NCI-H1694 treated with DMSO at 0.1 percent for 48 hours (cell line): Measurements from ENCODE around the gene SLC35E4.
"Not testable (repeated sequence)": the region's sequence is repeated elsewhere in the genome, so short reads cannot be mapped to it uniquely, and the experiment has no call there.

Experiments
- DNase-seq: peaks from one replicate; lab custom pipeline; 2025; lab: John Stamatoyannopoulos, UW

SLC35E4 gene

DNA sequence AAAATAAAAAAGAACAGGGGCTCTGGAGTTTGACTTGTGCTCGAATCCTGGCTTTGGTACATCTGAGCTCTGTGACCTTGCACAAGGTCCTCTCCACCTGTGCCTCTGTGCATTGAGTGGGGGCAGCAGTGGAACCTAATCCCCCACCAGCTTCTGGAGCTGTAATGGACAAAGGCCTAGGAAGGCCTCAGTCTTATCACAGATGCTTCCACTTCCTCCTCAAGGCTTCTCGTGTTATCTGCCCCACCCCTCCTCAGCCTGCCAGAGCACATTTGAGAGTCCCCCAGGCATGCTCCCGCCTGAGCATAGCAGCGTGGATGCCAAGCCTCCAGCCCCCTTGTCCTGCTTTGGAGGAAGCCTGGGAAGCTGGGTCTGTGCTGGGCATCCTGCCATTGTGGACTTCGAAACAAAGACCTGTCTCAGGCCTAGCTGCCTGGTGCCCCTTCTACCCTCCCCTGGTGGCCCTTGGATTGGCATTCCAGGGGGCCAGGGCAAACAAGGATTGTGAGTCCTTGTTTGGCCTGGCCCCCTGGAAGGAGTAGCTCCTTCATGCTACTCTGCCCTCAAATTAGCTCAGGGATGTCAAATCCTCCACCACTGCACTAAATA is 15.0 kb downstream of the SLC35E4 start:
- no peak for DNase-seq

DNA sequence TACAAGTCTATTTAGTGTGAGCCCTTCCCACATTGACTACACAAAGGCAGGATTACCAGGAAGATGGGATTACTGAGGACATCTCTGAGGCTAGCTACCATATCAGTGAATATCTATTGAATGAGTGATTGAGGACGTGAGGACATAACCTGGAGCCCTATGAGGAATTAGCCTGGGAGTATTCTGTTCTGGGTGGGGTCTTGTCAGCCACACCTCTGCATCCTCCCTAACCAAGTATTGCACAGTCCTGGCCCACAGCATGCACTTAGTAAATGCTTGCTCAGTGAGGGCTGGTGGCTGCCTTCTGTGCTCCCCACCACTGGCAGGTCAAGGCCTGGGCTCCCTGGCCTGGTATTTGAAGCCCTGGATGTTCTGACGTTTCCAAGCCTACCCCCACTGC is 17.3 kb downstream of the SLC35E4 start:
- no peak for DNase-seq

DNA sequence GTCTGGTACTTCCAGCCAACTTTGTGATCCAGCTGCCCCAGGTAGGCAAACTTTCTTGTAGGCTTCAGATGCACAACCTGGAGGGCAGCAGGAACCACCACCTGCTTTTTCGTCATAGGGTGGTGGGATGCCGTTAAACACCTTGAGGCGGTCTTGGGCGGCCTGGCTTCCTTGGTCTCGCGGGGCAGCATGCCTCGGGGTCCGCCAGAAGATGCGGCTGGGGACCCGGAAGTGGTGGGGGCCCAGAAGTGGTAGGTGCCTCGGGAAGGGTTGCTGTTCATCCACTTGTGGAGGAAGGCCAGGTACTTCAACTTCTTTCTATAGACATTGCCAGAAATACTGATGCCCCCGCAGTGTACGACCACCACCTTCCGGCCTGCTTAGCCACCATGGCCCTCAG is 18.8 kb downstream of the SLC35E4 start:
- DNase-seq, result no peak

DNA sequence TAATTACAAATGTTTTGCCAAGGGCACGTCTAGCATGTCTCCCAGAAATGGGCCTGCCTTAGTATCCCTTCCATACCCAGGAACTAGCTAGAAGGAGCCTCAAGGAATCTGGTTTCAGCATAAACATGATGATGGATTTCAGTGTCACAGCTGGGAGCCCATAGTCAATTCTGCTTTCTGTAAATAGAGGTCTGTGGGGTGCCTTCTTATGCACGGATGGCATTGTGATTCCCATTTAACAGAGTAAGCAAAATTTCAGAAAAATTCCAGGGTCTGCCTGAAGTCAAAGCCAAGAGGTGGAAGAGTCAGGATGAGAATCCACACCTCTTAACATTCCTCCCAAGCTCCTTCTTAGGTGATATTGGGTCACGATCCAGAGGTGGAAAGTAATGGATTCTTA is 20.0 kb downstream of the SLC35E4 start:
- DNase-seq, result no peak

DNA sequence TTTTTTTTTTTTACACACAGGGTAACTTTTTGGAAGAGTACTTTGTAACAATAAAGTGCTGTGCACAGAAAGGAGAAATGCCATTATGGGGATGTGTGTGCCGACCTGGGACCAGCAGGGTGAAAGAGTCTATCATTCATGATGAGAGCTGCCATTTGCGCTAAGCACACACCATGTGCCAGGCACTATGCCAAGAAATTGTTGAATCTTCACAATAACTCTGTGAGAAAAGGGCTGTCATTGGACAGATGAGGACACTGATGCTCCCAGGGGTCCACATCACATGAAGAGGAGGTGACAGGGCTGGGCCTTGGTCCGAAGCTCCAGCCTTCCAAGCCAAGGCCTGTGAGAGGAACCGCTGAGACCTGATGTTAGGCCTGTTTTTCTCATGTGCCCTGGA is 26.5 kb downstream of the SLC35E4 start:
- DNase-seq, result no peak

DNA sequence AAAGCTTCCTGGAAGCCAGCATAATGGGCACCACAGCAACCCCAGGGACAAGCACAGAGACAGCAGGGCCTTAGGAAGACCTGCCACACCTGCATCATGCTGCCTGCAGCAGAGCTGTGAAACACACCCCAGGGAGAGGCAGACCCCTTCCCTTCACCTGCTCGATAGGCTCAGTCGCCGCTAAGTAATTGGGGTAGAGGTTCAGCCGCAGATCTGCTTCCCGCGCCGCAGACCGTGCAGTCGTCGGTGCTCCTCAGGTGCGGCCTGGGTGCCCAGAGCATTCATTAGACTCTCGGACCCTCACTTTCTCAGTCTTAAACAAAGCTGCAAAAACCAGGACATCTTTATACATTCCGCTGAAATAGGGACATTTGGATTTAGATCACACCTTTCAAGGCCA is 29.2 kb downstream of the SLC35E4 start:
- no peak for DNase-seq

DNA sequence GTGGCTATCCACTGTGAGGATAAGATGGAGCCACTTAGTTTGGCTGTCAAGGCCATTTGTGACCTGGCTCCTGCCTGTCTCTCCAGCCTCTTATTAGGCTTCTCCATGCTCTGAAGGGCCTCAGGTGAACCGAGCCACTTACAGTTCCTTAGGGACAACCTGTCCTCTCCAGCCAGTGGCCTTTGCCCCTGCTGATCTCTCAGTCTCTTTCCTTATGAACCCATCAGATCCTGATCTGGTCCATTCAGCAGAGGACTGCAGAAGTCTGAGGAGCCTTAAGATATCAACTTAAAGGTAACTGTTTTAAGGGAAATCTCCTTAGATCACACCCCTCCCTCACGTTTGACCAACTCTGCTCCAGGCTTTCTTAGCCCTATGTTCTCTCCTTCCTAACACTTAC is 29.7 kb downstream of the SLC35E4 start:
- no peak for DNase-seq

DNA sequence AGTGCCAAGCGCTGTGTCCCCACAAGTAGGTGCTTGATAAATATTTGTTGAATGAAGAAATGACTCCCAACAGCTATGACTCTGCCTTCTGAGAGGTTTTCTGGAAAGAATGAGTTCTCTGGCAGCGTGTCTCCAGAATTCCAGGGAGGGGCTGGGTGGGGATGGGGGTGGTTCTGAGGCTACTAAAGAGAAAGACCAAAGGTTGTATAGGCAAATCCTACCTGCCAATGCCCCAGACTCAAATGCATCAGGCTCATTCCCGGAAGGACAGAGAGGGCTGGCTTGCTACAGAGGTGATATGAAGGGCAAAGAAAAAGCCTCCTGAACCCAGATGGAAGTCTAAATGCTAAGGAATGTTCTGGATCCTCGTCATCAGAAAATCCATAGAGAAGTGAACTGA is 30.2 kb downstream of the SLC35E4 start:
- no peak for DNase-seq

DNA sequence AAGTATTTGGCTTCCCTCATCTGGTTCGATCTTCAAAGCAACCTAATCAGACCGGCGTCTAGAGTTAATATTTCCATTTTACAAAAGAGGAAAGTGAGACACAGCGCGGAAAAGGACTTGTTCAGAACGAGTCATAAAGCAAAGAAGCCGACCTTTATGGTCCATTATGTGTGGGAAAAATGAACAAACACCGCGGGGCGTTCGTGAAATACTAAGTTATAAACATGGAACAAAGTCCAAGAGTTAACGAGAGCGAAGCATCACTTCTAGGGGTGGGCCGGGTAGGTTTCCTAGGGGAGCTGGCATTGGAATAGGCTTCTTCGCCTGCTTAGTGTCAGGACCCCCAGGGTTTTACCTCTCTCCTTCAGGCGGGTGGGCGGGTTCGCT is 31.5 kb downstream of the SLC35E4 start:
- no peak for DNase-seq

DNA sequence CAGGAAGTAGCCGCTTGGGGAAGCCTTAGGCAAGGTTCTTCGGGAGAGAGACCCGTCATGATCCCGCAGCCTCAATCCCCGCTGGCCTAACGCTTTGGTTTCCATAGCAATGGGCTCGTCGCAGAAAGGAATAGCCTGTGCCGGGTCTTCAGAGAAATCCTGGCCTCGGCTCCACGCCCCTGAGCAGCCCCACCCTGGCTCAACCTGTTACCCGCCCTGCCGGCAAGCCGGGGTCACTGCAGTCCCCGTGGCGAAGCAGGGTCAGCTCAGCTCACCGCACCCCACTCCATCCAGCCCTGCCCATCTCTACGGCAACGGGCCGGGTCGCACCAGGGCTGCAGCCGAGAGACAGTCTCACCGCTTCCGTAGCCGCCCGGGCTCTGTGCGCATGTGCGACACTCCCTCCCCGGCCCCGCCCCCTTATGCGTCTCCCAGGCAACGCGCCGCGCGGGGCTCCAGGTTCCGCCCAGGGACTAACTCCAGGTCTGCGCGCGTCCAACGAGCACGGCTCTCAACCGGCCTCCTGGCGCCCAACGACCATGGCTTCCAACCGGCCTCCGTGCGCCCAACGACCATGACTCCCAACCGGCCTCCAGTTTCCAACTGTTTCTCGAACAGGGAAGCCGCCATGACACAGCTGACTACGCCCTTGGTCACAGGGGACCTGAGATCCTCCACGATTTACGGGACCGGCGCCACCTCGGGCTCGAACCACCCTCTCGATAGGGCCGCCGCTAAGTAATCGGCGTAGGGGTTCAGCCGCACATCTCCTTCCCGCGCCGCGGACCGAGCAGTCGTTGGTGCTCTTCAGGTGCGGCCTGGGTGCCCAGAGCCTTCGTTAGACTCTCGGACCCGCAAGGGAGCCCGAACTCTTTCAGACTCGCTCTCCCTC is 32.2 kb downstream of the SLC35E4 start, which contains the start of gene DUSP18:
TSS of gene DUSP18 (minus strand) at position 382 of the 892 bp plus-strand sequence. CDS start 3,872 bp downstream, outside the sequence.
- peak; percentile 62 for DNase-seq

DNA sequence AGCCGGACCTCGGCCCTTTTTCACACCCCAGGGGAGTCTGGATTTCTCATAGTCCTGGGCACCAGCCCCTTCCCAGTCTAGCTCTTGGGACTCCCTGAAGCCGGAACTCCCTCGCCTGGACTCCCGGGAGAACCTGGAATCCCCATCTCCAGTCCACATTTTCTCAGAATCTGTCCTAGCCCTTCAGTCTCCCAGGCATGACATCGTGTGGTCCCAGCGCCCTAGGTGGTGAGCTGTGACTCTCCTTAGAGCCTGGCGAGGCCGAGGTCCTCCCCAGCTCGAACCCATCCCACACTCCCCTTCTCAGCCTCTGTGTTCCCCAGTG is 32.8 kb downstream of the SLC35E4 start:
- DNase-seq, result no peak

DNA sequence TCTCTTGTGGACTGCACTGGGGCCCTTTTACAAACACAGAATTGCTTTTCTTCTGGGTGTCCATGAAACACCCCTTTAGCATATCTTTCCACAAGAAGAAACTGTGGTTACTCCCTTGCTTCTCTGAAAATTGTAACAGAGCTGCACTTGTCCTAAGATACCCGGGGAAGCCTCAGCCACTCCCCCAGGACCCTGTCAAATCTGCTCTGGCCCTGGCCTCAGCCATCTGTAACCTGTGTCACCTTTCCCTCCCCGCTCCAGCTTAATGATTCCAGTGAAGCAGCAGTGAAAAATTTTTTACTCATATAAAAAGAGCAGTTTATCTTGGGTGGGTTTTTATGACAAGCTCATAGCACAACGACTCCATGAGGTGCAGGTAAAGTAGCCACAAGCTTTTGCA is 35.5 kb downstream of the SLC35E4 start:
- no peak for DNase-seq

DNA sequence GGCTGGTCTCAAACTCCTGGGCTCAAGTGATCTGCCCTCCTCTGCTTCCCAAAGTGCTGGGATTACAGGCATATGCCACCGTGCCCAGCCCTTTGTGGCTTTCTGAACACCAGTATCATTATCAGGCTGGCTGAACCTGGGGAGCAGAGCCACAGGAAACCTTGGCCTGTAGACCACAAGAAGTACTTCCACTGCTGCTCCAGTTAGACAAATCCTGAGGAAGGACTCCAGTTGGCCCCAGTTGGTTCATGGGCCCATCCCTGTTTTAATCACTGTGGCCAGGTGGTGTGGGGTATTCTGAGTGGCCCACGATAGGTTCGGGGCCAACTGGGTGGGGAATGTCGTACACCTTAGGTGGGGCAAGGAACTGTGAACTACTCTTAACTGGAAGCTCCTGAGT is 37.6 kb downstream of the SLC35E4 start:
- DNase-seq, result no peak

DNA sequence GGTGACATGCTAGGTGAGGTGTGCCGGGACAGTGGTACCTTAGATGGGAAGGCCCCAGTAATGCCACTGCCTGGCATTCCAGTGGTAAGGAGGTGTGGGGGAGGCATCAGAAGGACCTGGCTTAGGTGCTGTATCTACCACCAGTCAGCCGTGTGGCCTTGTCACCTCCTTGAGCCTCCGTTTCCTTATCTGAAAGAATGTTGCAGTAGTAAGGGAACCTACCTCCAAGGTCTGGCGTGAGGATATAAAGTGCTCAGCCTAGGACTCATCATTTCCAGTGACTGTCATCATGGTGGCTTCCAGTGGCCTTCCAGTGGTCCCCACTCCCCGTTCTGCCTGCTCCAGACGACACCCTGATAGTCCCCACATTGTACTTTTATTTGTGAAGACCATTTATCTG is 38.9 kb downstream of the SLC35E4 start:
- DNase-seq, result no peak

DNA sequence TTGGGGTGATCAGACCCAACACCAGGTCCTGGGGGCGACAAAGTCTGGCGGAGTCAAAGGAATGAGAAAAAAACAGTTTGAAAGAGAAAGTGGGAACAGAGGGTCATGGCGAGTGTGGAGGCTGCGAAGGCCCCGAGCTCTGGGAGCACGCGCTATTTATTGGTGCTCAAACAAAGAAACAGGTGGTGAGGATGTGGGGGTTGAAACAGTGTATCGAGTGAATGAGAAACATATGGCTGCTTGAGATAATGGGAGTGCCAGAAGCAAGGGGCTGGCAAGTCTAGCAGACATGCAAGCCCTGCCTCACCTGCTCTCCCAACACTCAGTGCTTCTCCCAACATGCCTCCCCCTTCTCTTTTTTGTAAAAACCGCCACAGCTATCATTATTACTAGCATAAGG is 39.9 kb downstream of the SLC35E4 start:
- DNase-seq, result peak; percentile 36

DNA sequence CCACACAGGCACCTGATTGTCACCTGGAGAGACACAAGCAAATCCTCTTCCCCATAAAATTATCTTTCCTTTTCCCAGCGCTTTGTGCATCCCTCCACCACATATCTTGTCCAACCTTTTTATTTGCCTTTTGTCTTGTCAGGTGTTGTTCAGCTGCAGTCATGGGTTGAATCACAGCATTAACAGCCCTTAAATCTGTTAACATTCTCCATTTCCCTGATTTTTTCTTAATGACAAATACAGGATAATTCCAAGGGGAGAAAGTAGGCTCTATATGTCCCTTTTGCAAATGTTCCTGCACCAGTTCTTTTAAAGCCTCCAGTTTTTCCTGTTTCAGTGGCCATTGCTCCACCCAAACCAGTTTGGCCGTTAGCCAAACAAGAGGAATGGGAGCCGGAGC is 41.0 kb downstream of the SLC35E4 start:
- not testable (repeated sequence) for DNase-seq

DNA sequence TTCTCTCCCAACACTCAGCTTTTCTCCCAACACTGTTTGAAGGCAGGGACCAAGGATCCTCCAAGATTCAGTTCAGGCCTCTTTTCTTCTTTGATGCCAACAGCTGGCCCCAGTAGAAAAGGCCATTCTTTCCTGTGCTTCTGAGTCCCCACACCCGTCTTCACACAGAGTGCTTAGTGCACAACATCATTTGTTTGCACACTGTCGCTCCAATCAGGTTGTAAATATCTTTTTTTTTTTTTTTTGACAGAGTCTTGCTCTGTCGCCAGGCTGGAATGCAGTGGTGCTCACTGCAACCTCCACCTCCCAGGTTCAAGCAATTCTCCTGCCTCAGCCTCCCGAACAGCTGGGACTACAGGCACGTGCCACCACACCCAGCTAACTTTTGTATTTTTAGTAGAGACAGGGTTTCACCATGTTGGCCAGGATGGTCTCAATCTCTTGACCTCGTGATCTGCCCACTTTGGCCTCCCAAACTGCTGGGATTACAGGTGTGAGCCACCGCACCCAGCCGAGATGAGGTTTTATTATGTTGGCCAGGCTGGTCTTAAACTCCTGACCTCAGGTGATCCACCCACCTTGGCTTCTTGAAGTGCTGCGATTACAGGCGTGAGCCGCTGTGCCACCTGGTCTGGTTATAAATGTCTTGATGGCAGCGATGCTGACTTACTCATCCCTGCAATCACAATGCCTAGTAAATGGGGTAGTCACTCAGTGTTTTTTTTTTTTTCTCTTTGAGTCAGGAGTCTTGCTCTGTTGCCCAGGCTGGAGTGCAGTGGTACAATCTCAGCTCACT is 44.5 kb downstream of the SLC35E4 start:
- not testable (repeated sequence) for DNase-seq

DNA sequence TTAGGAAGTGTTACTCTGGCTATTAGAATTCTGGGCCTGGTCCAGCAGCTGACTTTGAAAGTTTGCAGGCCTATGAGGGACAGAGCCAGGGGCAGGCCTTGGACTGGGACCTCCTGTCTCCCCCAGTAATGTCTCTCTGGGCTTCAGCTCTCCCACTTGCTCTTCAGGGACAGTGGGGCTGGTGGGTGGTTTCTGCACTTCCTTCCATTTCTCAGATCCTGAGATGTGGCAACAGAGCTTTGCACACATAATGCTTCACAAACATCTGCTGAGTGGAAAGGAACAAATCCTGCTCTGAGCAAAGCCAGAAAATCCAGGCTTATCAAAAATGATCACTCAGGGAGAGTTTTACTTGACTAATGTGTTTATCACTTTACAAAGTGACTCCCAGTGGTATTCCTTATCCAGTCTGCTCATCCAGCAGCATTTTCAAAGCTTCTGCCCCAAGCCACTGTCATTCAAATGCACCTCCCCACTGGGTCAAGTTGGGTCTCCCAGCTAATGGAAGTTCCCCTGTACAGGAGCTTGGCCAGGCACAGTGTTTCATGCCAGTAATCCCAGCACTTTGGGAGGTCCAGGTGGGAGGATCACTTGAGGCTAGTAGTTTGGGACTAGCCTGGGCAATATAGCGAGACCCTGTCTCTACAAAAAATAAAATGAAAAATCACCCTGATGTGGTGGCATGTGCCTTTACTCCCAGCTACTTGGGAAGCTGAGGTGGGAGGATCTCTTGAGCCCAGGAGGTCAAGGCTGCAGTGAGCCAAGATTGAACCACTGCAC is 45.6 kb downstream of the SLC35E4 start:
- DNase-seq, result no peak

DNA sequence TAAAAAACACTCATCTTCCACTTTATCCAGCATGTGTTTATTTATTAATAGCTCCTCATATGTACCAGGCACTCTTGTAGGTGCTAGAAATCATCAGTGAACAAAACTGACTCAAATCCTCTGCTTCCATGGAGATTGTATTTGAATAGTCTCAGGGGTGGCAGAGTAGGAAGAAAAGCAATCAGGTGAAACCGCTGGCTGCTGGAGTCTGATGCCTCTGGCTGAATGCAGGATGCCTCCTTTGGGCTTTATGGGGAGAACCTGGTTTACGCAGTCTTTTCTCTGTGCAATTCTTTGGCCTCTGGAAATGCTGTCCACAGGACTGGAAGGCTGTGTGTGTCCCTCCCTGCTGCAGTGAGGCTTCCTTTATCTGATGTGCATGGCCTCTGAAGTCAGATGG is 46.2 kb downstream of the SLC35E4 start:
- no peak for DNase-seq

DNA sequence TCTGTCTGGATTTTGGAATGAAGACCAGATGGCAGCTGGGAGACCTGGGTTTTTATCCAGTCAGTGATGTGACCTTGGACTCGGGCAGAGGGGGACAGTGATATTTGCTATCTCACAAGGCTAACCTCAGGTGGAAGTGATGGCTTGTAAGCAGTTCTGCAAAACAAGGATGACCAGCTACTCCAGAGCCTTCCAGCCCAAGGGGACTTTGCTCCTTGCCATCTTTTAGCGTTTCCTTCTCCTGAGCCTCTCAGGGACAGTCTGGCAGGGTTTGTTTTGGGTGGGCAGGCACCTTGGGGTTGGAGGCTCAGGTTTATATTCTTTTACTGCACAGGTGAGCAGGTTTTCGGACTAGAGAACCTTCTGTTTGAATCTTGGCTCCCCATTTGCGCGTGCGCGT is 49.6 kb downstream of the SLC35E4 start:
- no peak for DNase-seq

DNA sequence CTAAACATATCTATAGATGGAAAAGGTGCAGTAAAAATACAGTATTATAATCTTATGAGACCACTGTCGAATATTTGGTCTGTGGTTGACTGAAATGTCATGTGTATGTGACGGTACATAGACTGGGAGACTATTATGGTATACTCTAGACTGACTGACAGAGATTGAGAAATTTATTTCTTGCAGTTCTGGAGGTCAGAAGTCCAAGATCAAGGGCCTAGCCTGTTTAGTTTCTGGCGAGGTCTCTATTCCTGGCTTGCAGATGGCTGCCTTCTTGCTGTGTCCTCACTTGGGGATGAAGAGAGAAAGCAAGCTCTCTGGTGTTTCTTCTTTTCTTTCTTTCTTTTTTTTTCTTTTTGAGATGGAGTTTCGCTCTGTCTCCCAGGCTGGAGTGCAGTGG is 51.8 kb downstream of the SLC35E4 start:
- DNase-seq, result no peak

DNA sequence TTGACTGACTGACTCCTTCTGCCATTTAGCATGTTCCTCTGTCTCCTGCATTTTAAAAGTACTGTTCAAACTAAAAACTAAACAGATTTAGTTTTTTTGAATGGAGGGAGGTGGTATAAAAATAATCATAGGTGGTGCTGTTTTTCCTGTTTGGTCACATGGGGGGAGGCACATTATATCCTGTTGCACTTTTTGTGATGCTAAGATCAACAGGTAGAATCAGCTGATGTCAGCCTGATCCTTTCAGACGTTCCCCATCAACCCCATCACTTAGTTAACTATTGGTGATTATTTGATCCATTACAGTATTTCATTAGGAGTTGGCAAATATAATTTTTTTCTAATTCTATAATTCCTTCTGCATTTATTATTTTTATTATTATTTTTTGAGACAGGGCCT is 54.0 kb downstream of the SLC35E4 start:
- DNase-seq, result no peak
